ENCODE data around the gene MAGI1.

MAGI1 gene

GRCh38 chr3:65946438-65946837 lies 92.3 kb downstream of the MAGI1 start:
- DNase-seq (ENCODE audit: low read depth in 3 of 3) = no peak

DNA sequence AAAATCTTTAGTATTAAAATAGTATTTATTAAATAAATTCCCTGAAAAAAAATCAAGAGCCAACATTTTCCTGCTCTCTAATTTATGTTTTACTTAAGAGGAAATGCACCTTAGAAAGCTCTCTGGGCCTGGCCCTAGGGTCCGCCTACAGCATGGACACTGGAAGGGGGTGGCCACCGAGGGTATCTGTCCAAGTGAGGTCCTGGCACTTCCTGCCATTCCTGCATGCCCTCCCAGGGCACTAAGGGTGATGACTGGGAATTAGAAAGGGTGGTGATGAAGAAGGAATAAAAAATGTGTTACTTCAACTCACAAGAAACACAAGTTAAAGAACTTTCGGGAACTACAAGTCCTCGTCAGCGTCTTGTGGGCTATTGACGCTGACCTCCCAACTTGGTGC lies 92.8 kb downstream of the MAGI1 start:
- no peak for DNase-seq (ENCODE audit: low read depth in 3 of 3)

DNA sequence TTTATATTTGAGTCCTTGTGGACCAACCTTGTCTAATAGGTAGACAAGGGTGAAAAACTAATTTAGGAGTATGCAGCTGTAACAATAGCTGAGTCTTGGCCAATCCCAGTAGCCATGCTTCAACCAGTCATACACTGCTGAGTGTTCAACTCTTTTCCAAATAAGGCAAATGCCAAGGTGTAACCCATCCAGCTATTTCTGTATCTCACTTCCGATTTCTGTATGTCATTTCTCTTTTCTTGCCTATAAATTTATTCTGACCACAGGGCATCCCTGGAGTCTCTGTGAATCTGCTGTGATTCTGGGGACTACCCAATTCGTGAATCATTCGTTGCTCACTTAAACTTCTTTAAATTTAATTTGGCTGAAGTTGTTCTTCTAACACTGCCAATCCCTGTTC lies 93.2 kb downstream of the MAGI1 start:
- no peak for DNase-seq (ENCODE audit: low read depth in 3 of 3)

DNA sequence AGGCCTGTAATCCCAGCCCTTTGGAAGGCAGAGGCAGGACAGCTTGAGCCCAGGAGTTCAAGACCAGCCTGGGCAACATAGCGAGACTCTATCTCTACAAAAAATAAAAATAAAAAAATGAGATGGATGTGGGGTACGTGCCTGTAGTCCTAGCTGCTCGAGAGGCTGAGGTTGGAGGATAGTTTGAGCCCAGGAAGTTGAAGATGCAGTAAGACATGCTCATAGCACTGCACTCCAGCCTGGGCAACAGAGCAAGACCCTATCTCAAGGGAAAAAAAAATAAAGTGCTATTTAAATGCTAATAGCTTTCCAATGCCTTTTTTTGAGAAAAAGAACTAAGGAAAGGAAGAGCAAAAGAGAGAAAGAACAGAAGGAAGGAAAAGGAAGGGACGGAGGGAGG lies 94.5 kb downstream of the MAGI1 start:
- DNase-seq (ENCODE audit: low read depth in 3 of 3) = no peak

GRCh38 chr3:65939801-65940246 lies 98.9 kb downstream of the MAGI1 start:
- no peak for DNase-seq (ENCODE audit: low read depth in 3 of 3)

DNA sequence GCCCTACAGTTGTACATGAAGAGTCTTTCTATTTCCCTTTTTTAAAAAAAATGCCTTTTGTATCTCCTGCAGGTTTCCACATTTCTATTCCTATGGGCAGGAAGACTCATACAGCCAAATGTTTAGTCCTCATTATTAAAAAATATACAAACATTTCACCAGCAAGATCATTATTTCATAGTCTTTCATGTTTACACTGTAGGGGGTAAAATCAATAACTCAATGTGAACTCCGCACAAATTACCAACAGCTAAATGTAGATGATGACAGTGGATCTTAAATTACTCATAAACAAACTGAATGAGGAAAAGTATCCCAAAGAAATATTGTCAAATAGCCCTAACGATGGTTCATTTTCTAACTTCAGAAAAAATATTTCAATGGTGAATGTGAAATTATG lies 99.5 kb downstream of the MAGI1 start:
- no peak for DNase-seq (ENCODE audit: low read depth in 3 of 3)

- no peak for DNase-seq (ENCODE audit: low read depth in 3 of 3)
These were observed 100.0 kb downstream of the MAGI1 start for GRCh38 chr3:65938676-65939075.

GRCh38 chr3:65938147-65938546 lies 100.6 kb downstream of the MAGI1 start:
- DNase-seq (ENCODE audit: low read depth in 3 of 3) = no peak

GRCh38 chr3:65936908-65937638 lies 101.6 kb downstream of the MAGI1 start:
- no peak for DNase-seq (ENCODE audit: low read depth in 3 of 3)

- no peak for DNase-seq (ENCODE audit: low read depth in 3 of 3)
These were observed 103.0 kb downstream of the MAGI1 start for GRCh38 chr3:65935724-65936123.

- DNase-seq (ENCODE audit: low read depth in 3 of 3) = no peak
These were observed 108.1 kb downstream of the MAGI1 start for GRCh38 chr3:65930648-65931047.

DNA sequence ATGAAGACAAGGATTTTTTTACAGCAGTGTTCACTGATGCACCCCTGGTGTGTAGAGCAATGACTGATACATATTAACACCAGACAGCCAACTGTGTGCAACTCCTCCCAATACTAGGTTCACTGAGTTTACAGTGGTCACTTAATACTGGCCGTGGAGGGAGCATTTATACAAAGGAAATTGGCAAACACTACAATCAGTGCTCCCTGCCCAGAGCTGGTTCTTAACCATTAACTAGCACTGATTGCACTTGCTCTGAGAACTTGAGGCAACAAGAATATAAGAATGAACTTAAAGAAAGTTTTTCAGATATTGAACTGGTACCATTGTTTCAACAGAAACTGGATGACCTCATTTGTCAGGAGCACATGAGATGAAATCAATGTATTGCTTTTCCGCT lies 110.6 kb downstream of the MAGI1 start:
- no peak for DNase-seq (ENCODE audit: low read depth in 3 of 3)

DNA sequence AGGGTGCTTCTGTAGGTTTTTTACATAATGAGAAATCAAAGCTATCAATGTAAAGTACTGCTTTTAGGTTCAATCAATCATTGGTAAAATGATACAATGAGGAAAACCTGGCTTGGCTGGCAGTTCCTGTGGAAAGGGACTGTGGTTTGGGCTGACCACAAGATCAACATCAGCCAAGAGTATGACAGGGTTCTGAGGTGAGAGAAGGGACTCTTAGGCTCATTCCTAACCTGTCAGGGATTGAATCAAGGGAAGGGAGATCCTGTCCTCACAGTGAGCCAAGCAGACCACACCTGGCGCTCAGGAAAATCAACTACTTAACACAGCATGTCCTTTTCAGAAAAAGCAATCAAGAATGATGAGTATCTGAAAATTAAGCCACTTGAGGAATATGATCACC lies 111.1 kb downstream of the MAGI1 start:
- DNase-seq (ENCODE audit: low read depth in 3 of 3) = no peak

DNA sequence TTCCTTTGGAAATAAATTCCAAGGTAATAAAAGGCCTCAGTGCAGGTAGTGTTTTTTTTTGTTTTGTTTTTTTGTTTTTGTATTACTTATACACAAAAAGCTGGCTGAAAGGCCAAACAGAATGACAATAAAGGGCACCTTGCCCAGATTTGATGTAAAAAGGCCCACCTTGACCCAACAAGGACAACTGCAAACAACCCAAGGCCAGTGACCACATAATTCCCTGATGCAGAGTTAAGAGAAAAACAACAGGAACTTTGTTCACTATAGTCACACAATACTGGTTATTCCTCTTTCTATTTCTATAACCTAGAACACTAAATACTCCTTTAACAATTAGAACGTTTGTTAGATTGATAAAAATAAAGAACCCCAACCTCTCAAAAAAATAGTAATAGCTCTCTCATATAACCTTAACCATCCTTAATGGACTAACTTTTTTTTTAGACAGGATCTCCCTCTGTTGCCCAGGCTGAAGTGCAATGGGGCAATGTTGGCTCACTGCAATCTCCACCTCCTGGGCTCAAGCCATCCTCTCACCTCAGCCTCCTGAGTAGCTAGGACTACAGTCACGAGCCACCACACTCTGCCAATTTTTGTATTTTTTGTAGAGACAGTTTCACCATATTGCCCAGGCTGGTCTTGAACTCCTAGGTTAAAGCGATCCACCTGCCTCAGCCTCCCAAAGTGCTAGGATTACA lies 113.3 kb downstream of the MAGI1 start:
- no peak for DNase-seq (ENCODE audit: low read depth in 3 of 3)

- no peak for DNase-seq (ENCODE audit: low read depth in 3 of 3)
These were observed 114.0 kb downstream of the MAGI1 start for GRCh38 chr3:65924762-65925161.

DNA sequence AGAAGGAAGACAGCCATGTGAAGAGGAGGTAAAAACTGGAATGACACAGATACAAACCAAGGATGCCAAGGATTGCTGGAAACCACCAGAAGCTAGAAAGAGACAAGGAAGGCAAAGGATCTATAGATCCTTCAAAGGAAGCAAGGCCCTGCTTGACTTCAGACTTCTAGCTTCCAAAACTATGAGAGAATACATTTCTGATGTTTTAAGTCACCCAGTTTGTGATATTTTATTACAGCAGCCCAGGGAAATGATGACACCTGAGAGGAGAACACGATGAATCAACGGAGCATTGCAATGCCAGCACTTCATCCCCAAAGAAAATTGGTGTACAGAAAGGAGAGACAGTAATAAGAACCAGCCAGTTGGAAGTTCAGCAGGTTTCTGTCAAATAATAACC lies 116.3 kb downstream of the MAGI1 start:
- no peak for DNase-seq (ENCODE audit: low read depth in 3 of 3)

DNA sequence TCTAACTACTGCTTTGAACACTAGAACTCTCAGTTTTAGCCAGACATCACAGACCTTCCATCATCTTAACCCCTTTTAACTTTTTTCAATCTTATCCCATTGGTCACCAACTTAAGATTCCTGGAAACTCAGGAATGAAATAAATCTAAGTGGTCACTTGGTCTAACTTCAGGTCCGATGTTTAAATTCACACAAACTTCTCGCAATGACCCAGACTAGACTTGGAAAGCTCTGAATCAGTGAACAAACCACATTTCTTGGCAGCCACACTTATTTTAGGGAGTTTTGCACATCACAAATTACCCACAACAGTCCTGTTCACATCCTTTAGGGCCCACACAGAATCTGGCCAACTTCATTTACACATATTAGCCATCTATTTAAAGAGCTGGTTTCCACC lies 118.9 kb downstream of the MAGI1 start:
- DNase-seq (ENCODE audit: low read depth in 3 of 3) = no peak

DNA sequence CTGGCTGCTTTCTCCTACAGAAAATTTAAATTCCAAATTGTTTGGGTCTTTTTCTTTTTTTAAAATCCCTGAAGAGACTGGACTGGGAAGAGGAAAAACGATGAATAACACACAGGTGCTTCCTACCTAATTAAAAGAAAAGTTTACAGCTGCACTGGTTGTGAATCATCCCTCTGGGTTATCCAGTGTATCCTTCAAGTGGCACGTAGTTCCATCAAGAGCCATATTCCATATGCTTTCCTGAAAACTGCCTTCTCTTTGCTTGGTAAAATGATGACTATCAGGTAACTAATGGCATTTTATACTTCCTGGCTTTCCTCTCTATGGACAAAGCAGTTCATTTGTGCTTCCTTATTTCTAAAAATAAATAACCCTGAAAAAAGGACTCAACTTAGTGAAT lies 123.2 kb downstream of the MAGI1 start:
- DNase-seq (ENCODE audit: low read depth in 3 of 3) = no peak

DNA sequence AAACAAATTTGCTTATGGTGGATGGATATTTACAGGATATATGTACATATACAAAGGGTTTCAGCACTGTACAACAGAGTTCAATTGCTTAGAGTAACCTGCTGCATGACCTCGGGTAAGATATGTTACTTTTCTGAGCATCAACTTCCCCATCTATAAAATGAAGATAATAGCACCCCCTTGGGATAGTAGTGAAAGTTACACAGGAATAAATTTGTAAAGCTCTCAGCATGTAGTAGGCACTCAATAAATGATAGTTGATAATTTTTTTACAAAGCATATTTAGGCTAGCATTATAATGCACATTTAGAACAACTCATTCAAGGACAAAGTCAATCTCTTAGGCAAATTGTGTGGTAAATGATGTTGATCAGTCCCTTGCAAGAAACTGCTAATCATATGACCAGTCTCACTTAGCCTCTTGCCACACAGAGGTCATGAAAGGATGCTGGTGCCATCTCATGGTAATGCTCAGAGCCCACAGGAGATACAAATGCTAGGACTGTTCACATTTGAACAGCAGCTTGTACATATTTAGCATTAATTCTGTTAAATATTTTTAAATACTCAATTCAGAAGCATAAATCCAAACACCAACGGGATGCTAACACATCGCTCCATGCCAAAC lies 123.9 kb downstream of the MAGI1 start:
- DNase-seq (ENCODE audit: low read depth in 3 of 3) = no peak

- DNase-seq (ENCODE audit: low read depth in 3 of 3) = no peak
These were observed 124.5 kb downstream of the MAGI1 start for GRCh38 chr3:65914032-65914739.

- DNase-seq (ENCODE audit: low read depth in 3 of 3) = no peak
These were observed 126.1 kb downstream of the MAGI1 start for GRCh38 chr3:65912647-65913046.

- DNase-seq (ENCODE audit: low read depth in 3 of 3) = no peak
These were observed 130.1 kb downstream of the MAGI1 start for GRCh38 chr3:65908588-65908987.
